ENCODE results near the gene PLAAT1.

Gene PLAAT1

DNA sequence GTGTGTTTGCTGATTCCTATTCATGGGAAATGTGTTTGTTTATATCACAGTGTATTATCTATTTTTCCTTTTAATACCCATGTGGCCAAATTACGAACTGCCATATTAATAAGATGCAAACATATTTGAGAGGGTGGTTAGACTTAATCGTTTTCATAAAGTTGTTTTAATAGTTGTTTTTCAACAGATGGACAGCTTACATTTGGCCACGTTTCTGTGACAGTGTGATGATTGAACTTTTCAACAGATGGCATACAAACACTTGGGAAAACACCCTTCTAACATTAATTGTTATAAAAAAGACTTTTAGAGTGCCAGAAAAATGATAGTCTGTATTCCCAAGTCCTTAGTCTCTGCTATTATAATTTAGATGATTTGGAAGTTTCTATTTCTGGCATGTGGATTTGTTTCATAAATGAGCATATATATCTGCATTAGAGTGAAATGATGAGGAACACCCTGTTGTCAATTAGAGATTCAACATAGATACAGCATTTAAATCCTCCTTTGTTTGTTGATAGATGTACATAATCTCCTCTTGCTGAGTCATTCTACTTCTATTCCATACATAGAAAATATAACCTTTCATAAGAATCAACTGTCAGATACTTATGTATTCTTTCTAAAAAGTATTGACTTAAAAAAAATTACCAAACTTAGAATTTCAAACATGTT, 13.1 kb downstream of the PLAAT1 start:
- Histone ChIP-seq H3K27me3 (ENCODE audit: insufficient read depth, low read length, poor library complexity, severe bottlenecking) (no peaks in the 10 kb centered on the region), H4K20me1 (ENCODE audit: insufficient read depth, low read length, poor library complexity, severe bottlenecking) (no peaks in the 10 kb centered on the region), H3K9me3 (ENCODE audit: insufficient read depth, low read depth, low read length) (peaks cover 1% of the 10 kb centered on the region; the same call in 1 of the 2 replicates), H3K4me1 (ENCODE audit: insufficient read depth, low read length, poor library complexity, severe bottlenecking) (no peaks in the 10 kb centered on the region), H3K9me2 (replicated peaks; ENCODE audit: low read depth, low read length) (no peaks in the 10 kb centered on the region), H3K4me3 (ENCODE audit: low read length, poor library complexity, severe bottlenecking) (no peak overlapping the region), H3K36me3 (ENCODE audit: insufficient read depth, low read length) (no peaks in the 10 kb centered on the region), H3K79me2 (ENCODE audit: insufficient read depth, low read length) (no peaks in the 10 kb centered on the region), H2AFZ (ENCODE audit: low read length) (no peak overlapping the region), H3K4me2 (ENCODE audit: low read depth, low read length, poor library complexity, severe bottlenecking) (no peak overlapping the region), H3F3A (ENCODE audit: low read depth) (no peaks in the 10 kb centered on the region), H3K9ac (ENCODE audit: low read depth, low read length, poor library complexity, severe bottlenecking) (no peak overlapping the region)
- no peak for TF ChIP-seq CTCF (conservative IDR thresholded peaks at IDR 0.05; ENCODE audit: low read length)
- no peak for TF ChIP-seq EZH2phosphoT487 (IDR thresholded peaks at IDR 0.05; ENCODE audit: borderline replicate concordance)

DNA sequence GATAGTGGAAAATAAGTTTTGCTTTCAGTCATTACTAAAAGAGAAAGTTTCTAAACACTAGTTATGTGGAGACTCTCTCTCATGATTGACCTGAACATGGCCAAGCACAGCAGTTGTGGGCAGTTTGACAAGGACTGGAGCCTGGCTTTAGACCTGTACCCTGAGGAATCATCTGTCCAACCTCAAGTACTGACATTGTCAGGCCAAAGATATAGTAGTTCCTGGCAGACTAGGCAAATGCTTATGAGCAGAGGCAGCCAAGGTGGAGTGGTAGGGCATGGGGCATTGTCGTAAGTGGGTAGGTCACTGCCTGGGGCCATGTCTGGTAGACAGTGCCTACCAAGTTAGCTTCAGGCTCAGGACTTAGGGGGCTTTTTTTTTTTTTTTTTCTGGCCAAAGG, 20.9 kb downstream of the PLAAT1 start:
- Histone ChIP-seq H3K4me3 (ENCODE audit: low read length, poor library complexity, severe bottlenecking) (no peak overlapping the region), H3K36me3 (ENCODE audit: insufficient read depth, low read length) (no peaks in the 10 kb centered on the region)

GRCh38 chr3:193262707-193263106, 21.7 kb downstream of the PLAAT1 start:
- H3K27me3 ChIP-seq (ENCODE audit: insufficient read depth, low read length, poor library complexity, severe bottlenecking): no peaks in the 10 kb centered on the region
- H3K4me1 ChIP-seq (ENCODE audit: insufficient read depth, low read length, poor library complexity, severe bottlenecking): no peaks in the 10 kb centered on the region
- H3K9ac ChIP-seq (ENCODE audit: low read depth, low read length, poor library complexity, severe bottlenecking): no peak overlapping the region
- H3K4me2 ChIP-seq (ENCODE audit: low read depth, low read length, poor library complexity, severe bottlenecking): no peak overlapping the region
- no peak overlapping the region for H3K4me3 ChIP-seq (ENCODE audit: low read length, poor library complexity, severe bottlenecking)
- no peaks in the 10 kb centered on the region for H3K9me2 ChIP-seq (replicated peaks; ENCODE audit: low read depth, low read length)
- H3K36me3 ChIP-seq (ENCODE audit: insufficient read depth, low read length): no peaks in the 10 kb centered on the region
- H3F3A ChIP-seq (ENCODE audit: low read depth): no peaks in the 10 kb centered on the region
- H4K20me1 ChIP-seq (ENCODE audit: insufficient read depth, low read length, poor library complexity, severe bottlenecking): no peaks in the 10 kb centered on the region
- no peak overlapping the region for H2AFZ ChIP-seq (ENCODE audit: low read length)
- H3K79me2 ChIP-seq (ENCODE audit: insufficient read depth, low read length): no peaks in the 10 kb centered on the region
- TF ChIP-seq EZH2phosphoT487 (IDR thresholded peaks at IDR 0.05; ENCODE audit: borderline replicate concordance) (no peak), CTCF (conservative IDR thresholded peaks at IDR 0.05; ENCODE audit: low read length) (no peak)
- H3K9me3 ChIP-seq (ENCODE audit: insufficient read depth, low read depth, low read length): no peaks in the 10 kb centered on the region

More for the DNA sequence above, 20.9 kb downstream of the PLAAT1 start:
- no peaks in the 10 kb centered on the region for H3K4me1 ChIP-seq (ENCODE audit: insufficient read depth, low read length, poor library complexity, severe bottlenecking)
- H2AFZ ChIP-seq (ENCODE audit: low read length): no peak overlapping the region
- no peak overlapping the region for H3K4me2 ChIP-seq (ENCODE audit: low read depth, low read length, poor library complexity, severe bottlenecking)
- no peaks in the 10 kb centered on the region for H4K20me1 ChIP-seq (ENCODE audit: insufficient read depth, low read length, poor library complexity, severe bottlenecking)
- no peak overlapping the region for H3K9ac ChIP-seq (ENCODE audit: low read depth, low read length, poor library complexity, severe bottlenecking)
- H3F3A ChIP-seq (ENCODE audit: low read depth): no peaks in the 10 kb centered on the region
- H3K9me2 ChIP-seq (replicated peaks; ENCODE audit: low read depth, low read length): no peaks in the 10 kb centered on the region
- no peaks in the 10 kb centered on the region for H3K79me2 ChIP-seq (ENCODE audit: insufficient read depth, low read length)
- TF ChIP-seq EZH2phosphoT487 (IDR thresholded peaks at IDR 0.05; ENCODE audit: borderline replicate concordance) (no peak), CTCF (conservative IDR thresholded peaks at IDR 0.05; ENCODE audit: low read length) (no peak)
- no peaks in the 10 kb centered on the region for H3K27me3 ChIP-seq (ENCODE audit: insufficient read depth, low read length, poor library complexity, severe bottlenecking)
- no peaks in the 10 kb centered on the region for H3K9me3 ChIP-seq (ENCODE audit: insufficient read depth, low read depth, low read length)
